ENCODE measurements around the gene NCKAP5.

Gene NCKAP5

DNA sequence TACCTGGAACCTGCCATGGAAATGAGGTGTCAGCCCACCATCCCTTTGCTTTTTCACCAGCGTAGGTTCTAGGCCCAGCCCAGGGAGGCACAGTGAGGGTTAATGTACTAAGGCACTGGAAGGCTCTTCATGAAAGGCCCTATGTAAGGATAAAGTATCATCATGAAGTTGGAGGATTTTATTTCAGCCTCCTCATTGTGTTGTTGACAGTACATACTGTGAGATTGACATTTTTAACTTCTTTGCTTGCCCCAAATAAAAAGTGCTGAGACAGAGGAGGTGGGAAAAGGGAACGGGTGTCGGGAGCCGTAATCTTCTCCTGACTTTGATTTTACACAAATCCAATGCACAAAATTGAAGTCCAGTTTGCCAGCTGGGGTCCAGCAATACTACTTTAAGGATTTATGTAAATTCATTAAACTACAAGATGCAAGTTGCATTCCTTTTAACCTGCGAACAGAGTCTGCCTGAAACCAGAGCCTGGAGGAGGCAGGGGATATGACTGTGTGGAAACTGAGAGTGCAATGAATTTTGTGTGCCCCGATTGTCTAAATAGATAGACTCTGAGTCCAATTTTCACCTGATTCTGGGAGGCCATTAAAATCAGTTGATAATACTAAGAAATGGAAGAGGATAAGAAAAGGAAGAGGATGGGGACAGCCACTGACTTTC is 5.4 kb upstream of the NCKAP5 start:
- DNase-seq = no peak

DNA sequence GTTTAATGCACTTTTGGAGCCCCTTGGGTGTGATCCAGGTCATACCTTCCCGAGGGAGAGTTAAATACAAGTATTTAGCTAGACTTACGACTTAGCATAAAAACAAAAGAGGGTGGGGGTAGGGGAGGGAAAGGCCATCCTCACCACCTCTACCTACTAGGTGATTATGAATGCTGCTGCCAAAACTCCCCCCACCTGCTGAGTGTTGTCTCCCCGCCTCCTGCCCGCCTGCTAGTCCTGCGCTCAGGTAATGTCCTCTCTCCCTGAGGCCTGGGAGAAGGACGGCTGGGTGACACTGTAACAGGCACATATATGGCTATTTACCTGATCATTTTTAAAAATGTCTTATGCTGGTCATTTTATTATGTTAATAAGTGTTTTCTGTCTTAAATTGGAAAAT is 3.0 kb upstream of the NCKAP5 start:
- DNase-seq = no peak

DNA sequence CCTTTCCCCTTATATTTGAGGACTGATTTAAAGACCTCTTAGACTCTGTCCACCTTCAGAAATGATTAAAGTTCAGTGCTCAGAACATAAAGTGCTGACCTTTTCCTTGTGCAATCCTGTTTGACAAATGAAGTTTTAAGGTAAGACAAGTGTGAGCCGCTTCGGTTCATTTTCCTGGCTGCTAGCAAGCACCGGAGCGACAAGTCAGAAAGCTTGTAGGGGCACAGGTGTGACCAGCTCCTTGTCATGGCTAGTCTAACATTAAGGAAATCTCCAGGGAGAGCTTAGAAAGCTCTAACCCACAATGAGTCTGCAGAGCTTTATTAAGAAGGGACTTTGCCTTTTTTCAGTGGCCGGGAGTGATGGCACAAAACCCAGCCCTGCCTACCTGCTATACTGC is 2.3 kb upstream of the NCKAP5 start:
- no peak for DNase-seq

DNA sequence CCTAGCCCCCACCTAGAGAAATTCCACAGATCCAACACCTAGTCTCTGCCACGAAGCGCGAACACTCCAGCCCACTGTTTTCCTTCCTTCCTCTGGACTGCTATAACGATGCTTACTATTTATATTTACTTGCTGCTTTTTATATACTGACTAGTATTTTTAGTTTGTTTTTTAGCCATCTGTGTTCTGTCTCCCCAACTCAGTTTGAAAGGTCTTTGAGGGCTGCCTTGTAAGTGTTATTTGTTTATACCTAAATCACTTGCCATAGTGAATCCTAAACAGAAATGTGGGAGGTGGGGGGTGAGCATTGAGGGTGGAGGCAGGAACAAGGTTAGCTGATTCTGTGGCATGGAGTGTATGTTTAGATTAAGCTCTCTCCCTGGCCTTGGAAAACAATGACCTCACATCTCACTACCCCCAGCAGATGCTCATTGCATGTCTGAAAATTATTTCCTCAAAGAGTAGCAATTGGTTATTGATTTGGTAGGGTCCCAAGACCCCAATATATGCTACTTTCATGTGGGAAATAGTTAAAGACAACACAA is 1.1 kb upstream of the NCKAP5 start:
- no peak for DNase-seq

DNA sequence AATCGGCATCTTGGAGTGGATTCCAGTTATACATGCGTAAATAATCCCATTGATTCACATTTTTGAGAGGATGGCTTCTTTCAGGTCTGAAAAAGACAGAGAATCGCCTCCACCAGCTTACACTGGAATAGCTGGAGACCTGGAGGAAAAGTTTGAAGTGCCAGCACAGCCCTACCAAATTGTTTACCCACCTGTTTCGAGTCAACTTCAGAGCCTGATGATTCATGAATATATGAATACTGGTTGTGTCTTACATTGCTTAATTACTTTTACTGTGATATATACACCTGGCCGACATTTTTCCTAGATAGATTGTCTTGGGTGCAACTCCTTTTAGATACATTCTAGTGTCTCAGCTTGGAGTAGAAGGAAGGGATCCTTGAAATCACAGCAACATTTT is 335 bp upstream of the NCKAP5 start:
- no peak for DNase-seq

DNA sequence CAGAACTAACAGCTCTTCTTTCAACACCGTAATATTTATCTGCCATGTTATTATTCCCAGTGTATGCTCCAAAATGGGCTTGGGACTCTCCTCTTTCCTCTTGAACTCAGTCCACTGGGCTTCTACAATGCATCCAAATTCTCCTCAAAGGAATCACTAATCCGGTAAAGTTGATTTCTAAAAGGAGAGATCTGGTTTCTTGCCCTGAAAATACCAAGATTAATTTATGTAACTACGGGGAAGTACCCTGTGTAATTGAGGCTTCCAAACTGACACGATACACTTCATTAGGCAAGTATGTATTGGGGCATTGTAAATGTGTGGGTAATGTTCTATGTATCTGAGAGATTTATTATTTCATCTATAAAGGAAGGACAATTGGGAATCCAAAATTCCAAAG is 5.7 kb downstream of the NCKAP5 start:
- DNase-seq = no peak

DNA sequence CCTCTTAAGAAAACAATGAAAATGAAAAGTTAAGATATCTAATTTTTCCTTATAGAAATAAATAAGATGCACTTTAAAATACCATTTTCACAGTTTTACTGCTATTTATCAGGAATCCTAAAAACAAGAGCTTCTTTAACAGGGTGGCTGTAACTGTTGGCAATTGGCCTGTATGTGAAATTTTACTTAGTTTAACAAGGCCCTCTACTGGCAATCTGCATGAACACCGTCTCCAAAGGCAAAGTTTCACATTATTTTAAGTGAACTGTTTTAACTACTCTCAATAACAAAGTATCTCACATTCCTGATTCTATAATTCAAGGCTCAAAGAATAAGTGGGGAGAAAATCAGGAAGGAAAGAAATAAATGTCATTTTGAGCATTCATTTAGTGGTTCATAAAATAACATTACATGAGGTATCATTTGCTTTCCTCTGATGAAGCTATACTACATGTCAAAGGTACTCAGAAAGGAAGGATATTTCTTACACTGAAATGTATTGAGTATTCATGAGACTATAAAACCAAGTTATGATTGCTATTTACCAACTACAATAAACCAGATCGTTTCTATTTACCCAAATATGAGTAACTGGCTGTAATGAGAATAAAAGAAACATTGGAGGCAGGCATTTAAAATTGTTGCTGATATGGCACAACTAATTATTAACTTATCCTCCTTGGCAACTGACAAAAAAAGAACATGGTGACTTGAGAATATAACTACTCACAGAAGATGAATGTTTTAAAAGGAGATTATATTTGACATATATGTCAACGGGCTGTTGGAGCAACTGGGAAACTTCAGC is 7.0 kb downstream of the NCKAP5 start:
- no peak for DNase-seq

DNA sequence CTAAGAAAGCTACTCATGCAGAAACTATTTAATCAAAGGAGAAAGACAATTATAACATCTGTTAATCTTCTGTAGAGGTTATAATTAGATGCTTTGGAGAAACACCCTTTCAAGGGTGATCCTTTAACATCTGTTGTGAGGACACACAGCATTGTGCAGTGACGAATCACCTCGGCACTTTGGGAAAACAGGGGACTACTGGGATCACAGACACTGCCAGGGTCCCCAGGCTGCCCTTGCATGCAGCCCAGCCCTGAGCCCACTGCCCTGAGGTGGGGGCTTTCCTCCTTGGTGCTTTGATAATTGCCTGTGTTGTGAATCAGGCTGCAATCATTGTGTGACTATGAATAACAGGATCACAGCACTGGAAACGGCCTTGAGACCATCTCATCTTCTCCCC is 10.6 kb downstream of the NCKAP5 start:
- DNase-seq = no peak

DNA sequence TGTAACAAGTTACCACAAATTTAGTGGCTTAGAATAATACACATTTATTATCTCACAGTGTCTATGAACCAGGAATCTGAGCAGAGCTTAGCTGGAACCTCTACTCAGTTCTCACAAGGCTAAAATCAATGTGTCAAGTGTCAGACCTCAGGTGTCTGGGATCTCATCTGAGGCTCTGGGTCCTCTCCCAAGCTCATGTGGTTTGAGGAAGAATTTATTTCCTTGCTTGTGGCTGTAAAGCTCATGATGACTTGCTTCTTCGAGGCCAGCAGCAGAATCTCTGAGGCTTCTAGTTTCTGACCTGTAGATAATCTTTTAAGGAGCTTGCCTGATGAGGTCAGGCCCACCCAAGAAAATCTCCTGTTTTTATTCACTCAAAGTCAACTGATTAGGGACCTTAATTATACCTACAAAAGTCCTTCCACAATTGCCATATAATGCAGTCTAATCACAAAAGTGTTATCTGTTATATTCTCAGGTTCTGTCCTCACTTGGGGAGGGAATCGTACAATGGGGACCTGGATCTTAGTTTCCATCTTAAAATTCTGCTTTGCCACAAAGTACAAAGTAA is 14.3 kb downstream of the NCKAP5 start:
- DNase-seq = no peak

DNA sequence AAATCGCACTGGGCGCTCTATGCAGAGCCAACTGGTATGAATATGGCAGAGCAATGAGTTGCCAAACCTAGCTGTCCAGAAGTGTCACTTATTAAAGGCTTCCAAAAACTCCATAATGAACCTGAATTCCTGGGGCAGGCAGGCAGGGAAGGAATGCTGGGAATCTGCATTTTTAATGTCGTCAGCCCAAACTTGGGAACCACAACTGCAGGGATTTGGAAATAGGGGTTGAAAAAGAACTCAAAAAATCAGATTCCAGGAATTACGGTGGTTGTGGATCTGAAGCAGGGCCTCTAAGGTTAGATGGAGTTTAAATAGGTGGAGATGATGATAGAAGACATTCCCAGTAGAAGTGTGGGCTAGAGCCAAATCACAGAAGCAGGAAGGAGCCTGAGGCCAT is 15.0 kb downstream of the NCKAP5 start:
- DNase-seq = no peak

DNA sequence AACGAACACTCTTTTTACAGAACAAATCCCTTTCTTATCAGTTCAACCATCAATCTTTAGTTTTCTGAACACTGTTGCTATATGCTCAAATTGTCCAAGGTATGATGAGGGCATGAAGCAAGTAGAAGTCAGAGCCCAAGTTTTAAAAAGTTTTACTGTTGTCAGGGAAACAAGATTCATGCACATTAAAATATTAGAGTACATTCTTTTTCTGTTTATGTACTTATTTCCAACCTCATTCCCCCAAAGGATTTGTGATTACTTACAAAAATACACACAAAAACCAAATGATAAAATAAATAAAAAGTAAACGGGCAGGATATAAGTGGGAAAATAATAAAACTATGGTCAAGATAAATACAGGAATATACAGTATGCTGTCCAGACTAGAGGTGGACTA is 15.4 kb downstream of the NCKAP5 start:
- no peak for DNase-seq

DNA sequence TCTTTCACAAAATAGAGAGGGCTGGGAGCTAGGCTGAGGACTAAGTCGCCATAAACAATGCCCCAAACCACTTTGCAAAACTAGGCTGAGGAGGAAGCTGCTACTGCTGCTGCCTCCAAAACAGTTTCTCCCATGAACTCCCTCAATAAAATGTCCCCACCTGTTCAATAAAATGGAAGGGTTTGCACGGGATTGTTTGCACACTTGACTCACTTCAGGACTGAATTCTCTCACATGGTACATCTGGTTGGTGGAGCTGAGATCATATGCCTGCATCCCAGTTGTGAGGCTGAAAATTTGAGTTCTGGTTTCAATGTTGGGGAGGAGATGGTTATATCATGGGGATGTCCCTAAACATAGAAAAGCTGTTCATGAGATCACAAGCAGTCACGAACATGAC is 26.5 kb downstream of the NCKAP5 start:
- DNase-seq = no peak

DNA sequence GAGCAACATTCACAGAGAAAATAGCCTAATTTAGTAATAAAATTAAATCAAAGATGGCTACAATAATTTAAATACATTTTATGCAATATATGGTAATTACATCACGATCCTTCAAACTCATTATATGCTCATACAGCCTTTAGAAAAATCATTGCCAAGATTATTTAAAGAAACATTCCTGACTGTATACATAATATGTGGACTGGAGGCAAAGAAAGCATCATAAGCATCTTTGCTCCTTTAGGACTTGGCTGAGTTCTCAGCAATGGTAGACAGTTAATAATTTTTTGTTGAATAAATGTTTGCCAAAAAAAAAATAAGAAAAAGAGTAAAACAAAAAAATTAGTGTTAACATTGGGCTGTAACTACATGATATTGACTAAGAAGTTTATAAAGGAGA is 26.9 kb downstream of the NCKAP5 start:
- no peak for DNase-seq

DNA sequence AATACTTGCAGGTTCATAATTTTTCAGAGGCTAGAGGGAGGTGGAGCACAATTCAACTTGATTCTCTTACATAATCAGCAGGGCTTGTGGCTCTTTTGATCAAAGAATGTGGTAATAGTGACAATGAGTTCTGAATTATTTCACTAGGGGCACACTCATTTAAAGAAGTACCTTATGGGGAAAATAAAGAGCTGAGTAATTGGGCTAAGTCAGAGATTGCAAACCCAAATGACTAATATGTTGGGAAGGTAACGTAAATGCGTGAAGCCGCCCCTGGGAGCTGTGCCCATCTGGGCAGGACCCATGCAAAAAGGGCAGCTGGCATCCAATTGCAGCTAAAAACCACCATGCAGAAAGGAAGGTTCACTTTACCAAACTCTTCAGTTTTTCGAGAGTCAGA is 35.3 kb downstream of the NCKAP5 start:
- no peak for DNase-seq

DNA sequence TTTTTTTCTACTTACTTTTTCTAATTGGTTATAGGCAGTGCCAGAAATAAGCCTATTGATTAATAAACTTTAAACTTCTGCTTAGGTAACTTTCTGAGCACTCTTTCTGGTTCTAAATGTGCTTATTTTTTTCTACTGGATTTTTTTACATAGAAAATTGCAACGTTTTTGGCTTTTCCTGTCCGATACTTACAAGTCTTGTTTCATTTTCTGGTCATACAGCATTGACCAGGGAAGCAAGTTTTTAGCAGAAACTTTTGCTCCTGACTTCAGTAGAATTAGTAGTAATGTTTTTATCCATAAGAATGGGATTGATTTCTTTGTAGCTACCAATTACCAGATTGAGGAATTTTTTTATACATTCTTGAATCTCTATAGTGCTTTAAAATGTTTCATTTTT is 36.9 kb downstream of the NCKAP5 start:
- DNase-seq = no peak

DNA sequence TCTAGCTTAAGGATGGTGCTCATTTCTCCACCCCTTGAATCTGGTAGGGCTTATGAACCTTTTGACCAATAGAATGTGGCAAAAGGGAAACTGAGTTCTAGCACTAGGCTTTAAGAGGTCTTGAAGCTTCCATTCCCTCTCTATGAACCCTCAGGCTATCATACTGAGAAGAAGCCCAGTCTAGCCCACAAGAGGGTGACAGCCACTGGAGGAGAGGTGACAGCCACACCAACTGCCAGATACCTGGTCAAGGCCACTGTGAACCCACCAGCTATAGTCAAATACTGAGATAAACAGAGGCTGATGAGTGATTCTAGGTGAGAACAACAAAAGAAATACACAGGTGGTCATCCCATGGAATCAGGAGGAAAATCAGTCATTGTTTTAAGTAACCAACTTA is 37.6 kb downstream of the NCKAP5 start:
- DNase-seq = no peak

DNA sequence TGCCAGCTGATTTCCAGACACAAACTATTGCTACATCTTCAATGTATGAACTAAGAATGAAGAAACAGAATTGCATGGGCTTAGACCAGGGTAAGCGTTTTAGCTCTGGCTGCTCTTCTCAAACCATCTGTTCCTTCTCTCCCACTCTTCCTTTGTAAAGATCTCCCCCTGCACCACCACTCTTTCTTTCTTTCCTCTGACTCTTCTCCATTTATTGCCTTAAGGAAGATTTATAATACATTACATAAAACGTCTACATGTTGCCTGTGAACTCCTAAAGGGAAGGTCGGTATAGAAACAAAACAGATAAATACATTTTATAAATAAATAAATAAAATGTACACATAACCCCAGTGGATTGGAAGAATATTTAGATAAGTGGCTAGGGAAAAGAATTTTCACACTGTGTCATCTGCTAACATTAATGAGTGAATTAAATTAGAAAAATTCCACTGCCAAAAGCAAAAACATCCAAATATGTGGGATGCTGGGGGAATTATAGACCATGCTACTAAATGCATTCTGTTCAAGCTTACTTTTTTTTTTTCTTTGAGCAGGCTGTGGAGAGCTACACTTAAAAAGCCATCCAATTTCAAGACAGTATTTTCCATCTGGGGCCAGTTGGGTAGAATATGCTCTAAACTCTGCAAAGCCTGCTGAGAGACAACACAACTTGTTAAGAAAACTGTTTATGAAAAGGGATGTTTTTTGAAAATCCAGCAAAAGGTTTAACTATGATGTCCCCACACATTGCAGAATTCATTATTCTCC is 41.5 kb downstream of the NCKAP5 start:
- no peak for DNase-seq

DNA sequence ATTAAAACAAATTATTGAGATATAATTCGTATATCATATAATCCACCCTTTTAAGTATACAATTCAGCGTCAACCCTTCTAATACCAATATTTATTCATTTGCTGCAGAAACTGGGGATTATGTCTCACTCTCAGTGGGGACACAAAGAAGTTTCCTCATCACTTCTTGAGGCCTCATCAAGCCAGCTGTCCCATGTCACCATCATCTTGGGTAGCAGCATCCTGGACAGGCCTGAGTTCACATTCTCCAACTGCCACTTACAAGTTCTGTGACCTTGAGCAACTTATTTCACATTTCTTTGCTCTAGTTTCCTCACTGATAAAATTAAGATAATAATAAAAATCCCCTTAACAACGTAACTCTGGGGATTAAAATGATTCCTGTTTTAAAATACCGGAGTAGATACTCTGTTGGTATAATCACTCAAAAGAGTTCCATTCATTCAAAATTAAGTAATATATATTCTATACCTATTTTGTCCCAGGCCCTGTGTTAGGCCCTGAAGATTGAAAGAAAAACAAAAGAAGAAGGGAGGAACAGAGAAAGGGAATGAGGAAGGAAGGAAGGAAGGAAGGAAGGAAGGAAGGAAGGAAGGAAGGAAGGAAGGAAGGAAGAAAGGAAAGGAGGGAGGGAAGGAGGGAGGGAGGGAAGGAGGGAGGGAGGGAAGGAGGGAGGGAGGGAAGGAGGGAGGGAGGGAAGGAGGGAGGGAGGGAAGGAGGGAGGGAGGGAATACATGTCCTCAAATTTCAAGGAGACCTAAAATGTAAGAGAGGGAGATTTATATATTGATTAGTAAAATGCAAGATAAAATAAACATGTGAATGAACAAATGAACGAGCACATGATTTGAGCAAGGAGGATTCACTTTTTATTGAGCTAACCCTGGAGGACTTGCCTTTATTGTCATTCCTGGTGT is 42.4 kb downstream of the NCKAP5 start:
- no peak for DNase-seq

DNA sequence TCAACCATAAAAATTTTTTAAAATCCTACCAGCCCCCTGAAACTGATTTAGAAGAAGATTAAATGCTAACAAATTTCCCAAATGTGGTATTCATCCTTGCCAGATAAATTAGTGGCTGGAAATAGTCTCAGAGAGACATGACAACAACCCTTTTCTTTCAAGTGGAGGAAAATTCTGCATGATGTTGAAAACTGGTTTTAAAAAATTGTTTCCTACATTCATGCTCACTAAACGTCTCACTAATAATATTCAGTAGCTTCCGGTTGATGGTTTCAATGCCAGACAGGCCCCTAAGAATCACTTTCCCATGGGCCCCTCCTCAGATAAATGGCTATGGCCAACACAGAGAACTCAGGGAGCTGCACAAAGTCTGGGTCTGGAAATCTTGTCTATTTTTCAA is 43.2 kb downstream of the NCKAP5 start:
- no peak for DNase-seq

DNA sequence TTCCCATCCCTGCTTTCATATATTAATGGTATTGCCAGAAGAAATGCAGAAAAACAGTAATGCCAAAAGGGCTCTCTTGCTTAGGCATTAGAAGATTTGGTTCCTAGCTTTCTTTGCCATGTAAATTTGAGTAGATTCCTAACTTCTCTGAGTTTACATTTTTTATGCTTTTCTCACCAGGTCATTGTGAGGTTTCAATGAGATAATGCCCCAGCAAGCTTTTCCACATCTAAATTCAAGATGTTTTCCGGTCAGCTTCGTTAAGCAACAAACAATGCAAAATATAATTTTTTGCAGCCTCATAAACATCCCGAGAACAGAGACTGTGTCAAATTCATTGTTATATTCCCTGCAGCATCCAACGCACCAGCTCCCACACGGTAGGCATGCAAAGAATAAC is 44.9 kb downstream of the NCKAP5 start:
- DNase-seq = no peak

DNA sequence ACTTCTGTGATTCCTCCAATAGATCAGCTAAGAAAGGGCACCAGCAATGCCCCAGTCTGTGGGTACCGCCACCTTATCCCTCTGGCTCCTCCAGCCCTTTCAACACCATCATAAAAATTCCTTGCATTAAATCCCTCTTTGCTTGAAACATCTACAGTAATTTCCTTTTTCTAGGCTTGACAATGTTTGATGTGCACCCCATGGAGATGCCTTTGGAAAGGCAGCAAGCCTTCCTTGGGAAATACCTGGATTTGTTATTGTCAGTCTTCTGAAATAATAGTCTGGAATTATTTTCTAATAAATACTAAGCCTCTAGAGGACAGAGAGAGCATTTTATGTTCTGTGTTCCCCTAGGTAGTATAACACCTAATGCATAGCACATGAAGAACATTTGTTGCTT is 46.1 kb downstream of the NCKAP5 start:
- no peak for DNase-seq

DNA sequence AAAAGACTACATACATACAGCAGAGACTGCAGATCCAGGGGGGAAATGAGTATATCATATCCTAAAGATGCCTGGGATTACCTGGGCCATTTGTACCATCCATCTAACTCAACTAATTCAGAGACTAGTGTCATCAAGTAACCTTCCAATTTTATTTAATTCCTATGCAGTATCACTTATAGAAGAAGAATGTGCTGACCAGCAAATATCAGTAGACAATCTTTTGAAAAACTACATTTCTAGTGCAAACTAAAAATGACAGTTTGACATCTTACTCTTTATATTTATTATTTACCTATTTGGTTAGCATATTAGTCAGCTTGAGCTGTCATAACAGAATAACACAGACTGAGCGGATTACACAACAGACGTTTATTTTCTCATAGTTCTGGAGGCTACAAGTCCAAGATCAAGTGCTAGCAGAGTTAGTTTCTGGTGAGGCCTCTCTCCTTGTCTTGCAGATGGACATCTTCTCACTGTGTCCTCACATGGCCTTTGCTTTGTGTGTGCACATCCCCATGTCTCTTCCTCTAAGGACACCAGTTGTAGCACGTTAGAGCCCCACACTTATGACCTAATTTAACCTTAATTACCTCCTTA is 47.0 kb downstream of the NCKAP5 start:
- no peak for DNase-seq
